ENCODE measurements around the gene NPAS2.

Gene NPAS2

GRCh38 chr2:100819370-100820272 lies at the start of gene NPAS2:
TSS of gene NPAS2 (plus strand) at chr2:100820139. CDS start at chr2:100904755, 84,616 bp downstream.
- Histone ChIP-seq H3K27ac (ENCODE audit: low read depth in 2 of 2, low read length in 2 of 2) (peak within 1 kb of the TSS; percentile 81 to 84), H3K4me1 (ENCODE audit: control insufficient read depth in 2 of 2, insufficient read depth in 2 of 2, low read length in 2 of 2) (peaks cover 5 to 14% of the 10 kb centered on the region in 2 donors), H3K9me3 (ENCODE audit: control insufficient read depth in 2 of 2, low read length in 2 of 2) (no peaks in the 10 kb centered on the region), H3K27me3 (ENCODE audit: control insufficient read depth in 2 of 2, insufficient read depth in 2 of 2, low read length in 2 of 2) (no peaks in the 10 kb centered on the region), H3K9ac (ENCODE audit: low read depth in 1 of 2, low read length in 2 of 2) (peak within 1 kb of the TSS; percentile 53 to 90), H3K4me3 (ENCODE audit: low read length in 2 of 2) (peak within 1 kb of the TSS; percentile 77 to 89), H3K36me3 (ENCODE audit: control insufficient read depth in 2 of 2, insufficient read depth in 2 of 2, low read length in 2 of 2) (no peaks in the 10 kb centered on the region)

DNA sequence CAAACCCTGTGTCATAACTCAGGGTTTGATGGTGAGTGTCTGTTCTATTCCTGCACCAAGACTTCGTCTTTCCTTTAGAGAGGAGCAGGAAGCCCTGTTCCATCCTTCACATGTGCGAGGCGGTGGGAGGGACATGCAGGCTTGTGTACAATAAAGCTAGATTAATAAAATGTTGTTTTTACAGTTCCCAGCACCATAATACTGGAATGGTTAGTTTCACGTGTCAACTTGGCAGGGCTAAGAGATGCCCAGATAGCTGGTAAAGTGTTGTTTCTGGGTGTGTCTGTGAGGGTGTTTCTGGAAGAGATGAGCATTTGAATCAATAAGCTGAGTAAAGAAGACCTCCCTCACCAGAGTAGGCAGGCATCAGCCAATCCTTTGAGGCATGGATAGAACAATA lies 48.8 kb upstream of the NPAS2 start:
- Histone ChIP-seq H3K36me3 (ENCODE audit: control insufficient read depth in 2 of 2, insufficient read depth in 2 of 2, low read length in 2 of 2) (no peaks in the 10 kb centered on the region), H3K27me3 (ENCODE audit: control insufficient read depth in 2 of 2, insufficient read depth in 2 of 2, low read length in 2 of 2) (no peaks in the 10 kb centered on the region), H3K27ac (ENCODE audit: low read depth in 2 of 2, low read length in 2 of 2) (no peak overlapping the region), H3K4me1 (ENCODE audit: control insufficient read depth in 2 of 2, insufficient read depth in 2 of 2, low read length in 2 of 2) (peaks cover 0 to 11% of the 10 kb centered on the region in 2 donors), H3K4me3 (ENCODE audit: low read length in 2 of 2) (no peak overlapping the region), H3K9ac (ENCODE audit: low read depth in 1 of 2, low read length in 2 of 2) (no peak overlapping the region), H3K9me3 (ENCODE audit: control insufficient read depth in 2 of 2, low read length in 2 of 2) (no peaks in the 10 kb centered on the region)

- H3K27ac ChIP-seq (ENCODE audit: low read depth in 2 of 2, low read length in 2 of 2): no peak overlapping the region
Measured at GRCh38 chr2:100773538-100773937, 46.4 kb upstream of the NPAS2 start.

GRCh38 chr2:100776445-100776844 lies 43.5 kb upstream of the NPAS2 start:
- Histone ChIP-seq H3K4me3 (ENCODE audit: low read length in 2 of 2) (no peak overlapping the region), H3K9ac (ENCODE audit: low read depth in 1 of 2, low read length in 2 of 2) (no peak overlapping the region)

More at GRCh38 chr2:100773538-100773937, 46.4 kb upstream of the NPAS2 start:
- Histone ChIP-seq H3K4me1 (ENCODE audit: control insufficient read depth in 2 of 2, insufficient read depth in 2 of 2, low read length in 2 of 2) (no peaks in the 10 kb centered on the region), H3K27me3 (ENCODE audit: control insufficient read depth in 2 of 2, insufficient read depth in 2 of 2, low read length in 2 of 2) (no peaks in the 10 kb centered on the region), H3K36me3 (ENCODE audit: control insufficient read depth in 2 of 2, insufficient read depth in 2 of 2, low read length in 2 of 2) (no peaks in the 10 kb centered on the region), H3K4me3 (ENCODE audit: low read length in 2 of 2) (no peak overlapping the region), H3K9me3 (ENCODE audit: control insufficient read depth in 2 of 2, low read length in 2 of 2) (no peaks in the 10 kb centered on the region), H3K9ac (ENCODE audit: low read depth in 1 of 2, low read length in 2 of 2) (no peak overlapping the region)

GRCh38 chr2:100778637-100779450 lies 41.1 kb upstream of the NPAS2 start:
- no peak overlapping the region for H3K27ac ChIP-seq (ENCODE audit: low read depth in 2 of 2, low read length in 2 of 2)
- no peak overlapping the region for H3K9ac ChIP-seq (ENCODE audit: low read depth in 1 of 2, low read length in 2 of 2)
- no peaks in the 10 kb centered on the region for H3K36me3 ChIP-seq (ENCODE audit: control insufficient read depth in 2 of 2, insufficient read depth in 2 of 2, low read length in 2 of 2)
- no peaks in the 10 kb centered on the region for H3K27me3 ChIP-seq (ENCODE audit: control insufficient read depth in 2 of 2, insufficient read depth in 2 of 2, low read length in 2 of 2)
- peaks cover 0 to 7% of the 10 kb centered on the region in 2 donors for H3K4me1 ChIP-seq (ENCODE audit: control insufficient read depth in 2 of 2, insufficient read depth in 2 of 2, low read length in 2 of 2)
- no peak overlapping the region for H3K4me3 ChIP-seq (ENCODE audit: low read length in 2 of 2)
- H3K9me3 ChIP-seq (ENCODE audit: control insufficient read depth in 2 of 2, low read length in 2 of 2): no peaks in the 10 kb centered on the region

More at GRCh38 chr2:100776445-100776844, 43.5 kb upstream of the NPAS2 start:
- Histone ChIP-seq H3K4me1 (ENCODE audit: control insufficient read depth in 2 of 2, insufficient read depth in 2 of 2, low read length in 2 of 2) (peaks cover 0 to 7% of the 10 kb centered on the region in 2 donors), H3K36me3 (ENCODE audit: control insufficient read depth in 2 of 2, insufficient read depth in 2 of 2, low read length in 2 of 2) (no peaks in the 10 kb centered on the region), H3K27me3 (ENCODE audit: control insufficient read depth in 2 of 2, insufficient read depth in 2 of 2, low read length in 2 of 2) (no peaks in the 10 kb centered on the region), H3K9me3 (ENCODE audit: control insufficient read depth in 2 of 2, low read length in 2 of 2) (no peaks in the 10 kb centered on the region), H3K27ac (ENCODE audit: low read depth in 2 of 2, low read length in 2 of 2) (no peak overlapping the region)

DNA sequence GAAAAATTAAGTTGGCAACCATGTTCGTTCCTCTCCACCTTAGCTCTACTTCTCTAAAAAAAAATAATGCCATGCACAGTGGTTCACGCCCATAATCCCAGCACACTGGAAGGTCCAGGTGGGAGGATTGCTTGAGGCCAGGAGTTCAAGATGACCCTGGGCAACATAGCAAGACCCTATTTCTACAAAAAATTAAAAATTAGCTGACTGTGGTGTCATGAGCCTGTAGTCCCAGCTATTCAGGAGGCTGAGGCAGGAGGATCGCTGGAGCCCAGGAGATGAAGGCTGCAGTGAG lies 40.1 kb upstream of the NPAS2 start:
- Histone ChIP-seq H3K9me3 (ENCODE audit: control insufficient read depth in 2 of 2, low read length in 2 of 2) (no peaks in the 10 kb centered on the region), H3K9ac (ENCODE audit: low read depth in 1 of 2, low read length in 2 of 2) (no peak overlapping the region), H3K4me3 (ENCODE audit: low read length in 2 of 2) (no peak overlapping the region), H3K4me1 (ENCODE audit: control insufficient read depth in 2 of 2, insufficient read depth in 2 of 2, low read length in 2 of 2) (peaks cover 0 to 8% of the 10 kb centered on the region in 2 donors), H3K36me3 (ENCODE audit: control insufficient read depth in 2 of 2, insufficient read depth in 2 of 2, low read length in 2 of 2) (no peaks in the 10 kb centered on the region), H3K27ac (ENCODE audit: low read depth in 2 of 2, low read length in 2 of 2) (no peak overlapping the region), H3K27me3 (ENCODE audit: control insufficient read depth in 2 of 2, insufficient read depth in 2 of 2, low read length in 2 of 2) (no peaks in the 10 kb centered on the region)

- H3K4me3 ChIP-seq (ENCODE audit: low read length in 2 of 2): no peak overlapping the region
- peaks cover 0 to 12% of the 10 kb centered on the region in 2 donors for H3K4me1 ChIP-seq (ENCODE audit: control insufficient read depth in 2 of 2, insufficient read depth in 2 of 2, low read length in 2 of 2)
- no peaks in the 10 kb centered on the region for H3K27me3 ChIP-seq (ENCODE audit: control insufficient read depth in 2 of 2, insufficient read depth in 2 of 2, low read length in 2 of 2)
- H3K9ac ChIP-seq (ENCODE audit: low read depth in 1 of 2, low read length in 2 of 2): peak overlapping the region in 1 of 2 donors; percentile 20
- no peaks in the 10 kb centered on the region for H3K36me3 ChIP-seq (ENCODE audit: control insufficient read depth in 2 of 2, insufficient read depth in 2 of 2, low read length in 2 of 2)
- no peaks in the 10 kb centered on the region for H3K9me3 ChIP-seq (ENCODE audit: control insufficient read depth in 2 of 2, low read length in 2 of 2)
- peak overlapping the region; percentile 35 to 70 for H3K27ac ChIP-seq (ENCODE audit: low read depth in 2 of 2, low read length in 2 of 2)
Measured at GRCh38 chr2:100780203-100781008, 39.5 kb upstream of the NPAS2 start.

DNA sequence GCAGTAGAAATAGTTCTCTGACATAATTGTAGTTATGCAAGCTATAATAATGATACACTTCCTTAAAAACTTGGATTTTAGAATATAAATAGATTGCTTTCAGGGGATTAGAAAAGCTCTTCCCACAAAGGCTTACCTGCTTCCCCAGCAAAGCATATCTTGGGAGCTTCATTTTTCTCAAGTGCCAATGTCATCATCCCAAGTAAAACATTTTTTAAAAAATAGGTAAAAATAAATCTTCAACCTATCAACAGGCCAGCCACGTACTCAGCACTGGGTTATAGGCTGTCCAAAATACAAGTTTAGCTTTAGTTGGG lies 39.0 kb upstream of the NPAS2 start:
- Histone ChIP-seq H3K9me3 (ENCODE audit: control insufficient read depth in 2 of 2, low read length in 2 of 2) (no peaks in the 10 kb centered on the region), H3K27me3 (ENCODE audit: control insufficient read depth in 2 of 2, insufficient read depth in 2 of 2, low read length in 2 of 2) (no peaks in the 10 kb centered on the region), H3K9ac (ENCODE audit: low read depth in 1 of 2, low read length in 2 of 2) (no peak overlapping the region), H3K36me3 (ENCODE audit: control insufficient read depth in 2 of 2, insufficient read depth in 2 of 2, low read length in 2 of 2) (no peaks in the 10 kb centered on the region), H3K4me1 (ENCODE audit: control insufficient read depth in 2 of 2, insufficient read depth in 2 of 2, low read length in 2 of 2) (peaks cover 6 to 17% of the 10 kb centered on the region in 2 donors), H3K4me3 (ENCODE audit: low read length in 2 of 2) (no peak overlapping the region), H3K27ac (ENCODE audit: low read depth in 2 of 2, low read length in 2 of 2) (no peak overlapping the region)

DNA sequence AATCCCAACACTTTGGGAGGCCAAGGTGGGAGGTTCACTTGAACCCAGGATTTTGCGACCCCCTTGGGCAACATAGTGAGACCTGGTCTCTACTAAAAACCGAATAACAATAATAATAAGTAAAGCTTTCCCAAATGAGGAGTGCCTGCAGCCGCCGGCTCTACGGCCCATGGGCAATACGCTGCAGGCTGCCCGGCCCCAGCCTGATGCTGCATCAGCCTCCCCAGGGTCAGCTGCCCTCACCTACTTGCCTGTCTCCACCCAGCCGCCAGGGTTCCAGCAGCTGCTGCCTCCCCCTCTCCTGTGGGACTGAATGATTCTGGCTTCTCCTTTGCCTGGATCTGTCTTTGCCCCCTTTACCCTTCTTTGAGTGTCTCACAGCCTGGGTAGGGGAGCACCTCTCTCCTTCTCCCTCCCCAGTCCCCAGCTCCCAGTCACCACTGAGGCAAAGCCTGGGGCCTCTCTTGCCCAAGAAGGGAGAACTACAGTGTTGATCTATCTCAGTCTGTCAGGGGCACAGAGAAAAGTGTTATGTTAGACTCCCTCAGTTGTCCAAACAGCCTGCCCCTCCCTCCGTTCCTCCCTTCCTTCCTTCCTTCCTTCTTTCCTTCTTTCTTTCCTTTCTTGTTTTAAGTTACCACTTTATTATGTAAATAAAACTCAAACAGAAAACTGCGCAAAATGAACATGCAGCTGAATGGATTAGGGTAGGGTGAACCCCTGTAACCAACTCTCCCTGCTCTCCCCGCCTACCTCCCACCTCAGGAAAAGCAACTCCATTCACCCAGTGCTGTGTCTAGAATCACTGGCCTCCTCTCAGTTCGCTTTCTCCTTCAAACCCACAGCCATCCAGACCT lies 38.2 kb upstream of the NPAS2 start:
- H3K4me3 ChIP-seq (ENCODE audit: low read length in 2 of 2): no peak overlapping the region
- peaks cover 7 to 21% of the 10 kb centered on the region in 2 donors for H3K4me1 ChIP-seq (ENCODE audit: control insufficient read depth in 2 of 2, insufficient read depth in 2 of 2, low read length in 2 of 2)
- no peak overlapping the region for H3K27ac ChIP-seq (ENCODE audit: low read depth in 2 of 2, low read length in 2 of 2)
- no peaks in the 10 kb centered on the region for H3K36me3 ChIP-seq (ENCODE audit: control insufficient read depth in 2 of 2, insufficient read depth in 2 of 2, low read length in 2 of 2)
- no peaks in the 10 kb centered on the region for H3K27me3 ChIP-seq (ENCODE audit: control insufficient read depth in 2 of 2, insufficient read depth in 2 of 2, low read length in 2 of 2)
- no peak overlapping the region for H3K9ac ChIP-seq (ENCODE audit: low read depth in 1 of 2, low read length in 2 of 2)
- H3K9me3 ChIP-seq (ENCODE audit: control insufficient read depth in 2 of 2, low read length in 2 of 2): no peaks in the 10 kb centered on the region
